ENCODE data around the gene ADAMTS2.

ADAMTS2 gene

GRCh38 chr5:179232091-179232735 is 113.0 kb downstream of the ADAMTS2 start:
- no peak for DNase-seq (ENCODE audit: low spot score)

GRCh38 chr5:179231309-179231708 is 114.0 kb downstream of the ADAMTS2 start:
- no peak for DNase-seq (ENCODE audit: low spot score)

- no peak for DNase-seq (ENCODE audit: low spot score)
These were observed 115.2 kb downstream of the ADAMTS2 start for GRCh38 chr5:179230061-179230461.

- DNase-seq (ENCODE audit: low spot score): no peak
These were observed 115.9 kb downstream of the ADAMTS2 start for GRCh38 chr5:179229331-179229831.

- DNase-seq (ENCODE audit: low spot score): no peak
These were observed 116.7 kb downstream of the ADAMTS2 start for GRCh38 chr5:179228341-179229121.

- DNase-seq (ENCODE audit: low spot score): no peak
These were observed 117.5 kb downstream of the ADAMTS2 start for GRCh38 chr5:179227580-179228311.

- no peak for DNase-seq (ENCODE audit: low spot score)
These were observed 118.1 kb downstream of the ADAMTS2 start for GRCh38 chr5:179227229-179227579.

GRCh38 chr5:179226696-179227095 is 118.6 kb downstream of the ADAMTS2 start:
- DNase-seq (ENCODE audit: low spot score): no peak

- no peak for DNase-seq (ENCODE audit: low spot score)
These were observed 119.9 kb downstream of the ADAMTS2 start for GRCh38 chr5:179225387-179225786.

- DNase-seq (ENCODE audit: low spot score): no peak
These were observed 120.5 kb downstream of the ADAMTS2 start for GRCh38 chr5:179224741-179225140.

GRCh38 chr5:179223961-179224360 is 121.3 kb downstream of the ADAMTS2 start:
- DNase-seq (ENCODE audit: low spot score): no peak

GRCh38 chr5:179223528-179223927 is 121.7 kb downstream of the ADAMTS2 start:
- DNase-seq (ENCODE audit: low spot score): no peak

GRCh38 chr5:179222246-179223017 is 122.8 kb downstream of the ADAMTS2 start:
- DNase-seq (ENCODE audit: low spot score): no peak

GRCh38 chr5:179221877-179222220 is 123.4 kb downstream of the ADAMTS2 start:
- DNase-seq (ENCODE audit: low spot score): no peak

- DNase-seq (ENCODE audit: low spot score): no peak
These were observed 123.9 kb downstream of the ADAMTS2 start for GRCh38 chr5:179221196-179221876.

GRCh38 chr5:179220716-179221115 is 124.5 kb downstream of the ADAMTS2 start:
- DNase-seq (ENCODE audit: low spot score): no peak

GRCh38 chr5:179219661-179220620 is 125.3 kb downstream of the ADAMTS2 start:
- no peak for DNase-seq (ENCODE audit: low spot score)

GRCh38 chr5:179218943-179219330 is 126.3 kb downstream of the ADAMTS2 start:
- no peak for DNase-seq (ENCODE audit: low spot score)

GRCh38 chr5:179217956-179218942 is 127.0 kb downstream of the ADAMTS2 start:
- no peak for DNase-seq (ENCODE audit: low spot score)
